HUES6 (cell line): Measurements from ENCODE around the gene NKAIN2.

ENCODE experiments used
- H3K27ac ChIP-seq: 2 replicates; pipeline ENCODE4 v1.7.0; 2013; ENCODE audit warnings: low read depth, mild to moderate bottlenecking, low read length, inconsistent platforms
- H3K27me3 ChIP-seq: 2 replicates; pipeline ENCODE4 v1.6.1; 2013; ENCODE audit warnings: low read length; ENCODE audit not compliant: control insufficient read depth, insufficient read depth
- H3K36me3 ChIP-seq: 2 replicates; pipeline ENCODE4 v1.6.1; 2013; ENCODE audit warnings: low read length; ENCODE audit not compliant: control insufficient read depth, insufficient read depth
- H3K4me1 ChIP-seq: 2 replicates; pipeline ENCODE4 v1.6.1; 2013; ENCODE audit warnings: low read length; ENCODE audit not compliant: control insufficient read depth, insufficient read depth
- H3K4me3 ChIP-seq: 2 replicates; pipeline ENCODE4 v1.5.1; 2013; ENCODE audit warnings: low read depth, low read length
- H3K9ac ChIP-seq: one replicate; pipeline ENCODE4 v1.6.1; 2013; ENCODE audit warnings: mild to moderate bottlenecking, low read length
- H3K9me3 ChIP-seq: 2 replicates; pipeline ENCODE4 v1.6.1; 2013; ENCODE audit warnings: low read depth, low read length; ENCODE audit not compliant: control insufficient read depth, insufficient read depth

The NKAIN2 gene

GRCh38 chr6:124076336-124077048 lies 272.8 kb downstream of the NKAIN2 start:
- H3K36me3 ChIP-seq: no peaks in the 10 kb centered on the region
- H3K4me1 ChIP-seq: peaks cover 18% of the 10 kb centered on the region
- no peak overlapping the region for H3K9ac ChIP-seq
- no peak overlapping the region for H3K4me3 ChIP-seq
- H3K9me3 ChIP-seq: no peaks in the 10 kb centered on the region
- H3K27ac ChIP-seq: no peak overlapping the region
- H3K27me3 ChIP-seq: no peaks in the 10 kb centered on the region

GRCh38 chr6:124078169-124078568 lies 274.5 kb downstream of the NKAIN2 start:
- H3K27ac ChIP-seq: no peak overlapping the region
- no peaks in the 10 kb centered on the region for H3K36me3 ChIP-seq
- peaks cover 14% of the 10 kb centered on the region for H3K4me1 ChIP-seq
- no peak overlapping the region for H3K9ac ChIP-seq
- no peak overlapping the region for H3K4me3 ChIP-seq
- H3K9me3 ChIP-seq: no peaks in the 10 kb centered on the region
- H3K27me3 ChIP-seq: no peaks in the 10 kb centered on the region

GRCh38 chr6:124080483-124080882 lies 276.8 kb downstream of the NKAIN2 start:
- Histone ChIP-seq H3K27me3 (no peaks in the 10 kb centered on the region), H3K27ac (no peak overlapping the region), H3K4me3 (no peak overlapping the region), H3K9me3 (no peaks in the 10 kb centered on the region), H3K4me1 (no peaks in the 10 kb centered on the region), H3K9ac (no peak overlapping the region), H3K36me3 (no peaks in the 10 kb centered on the region)

GRCh38 chr6:124090491-124090890 lies 286.8 kb downstream of the NKAIN2 start:
- Histone ChIP-seq H3K27ac (no peak overlapping the region), H3K9me3 (no peaks in the 10 kb centered on the region), H3K36me3 (no peaks in the 10 kb centered on the region), H3K27me3 (no peaks in the 10 kb centered on the region), H3K4me1 (no peaks in the 10 kb centered on the region), H3K4me3 (no peak overlapping the region), H3K9ac (no peak overlapping the region)

GRCh38 chr6:124099520-124099919 lies 295.9 kb downstream of the NKAIN2 start:
- H3K27me3 ChIP-seq: no peaks in the 10 kb centered on the region
- no peaks in the 10 kb centered on the region for H3K9me3 ChIP-seq
- H3K4me3 ChIP-seq: no peak overlapping the region
- H3K9ac ChIP-seq: no peak overlapping the region
- no peaks in the 10 kb centered on the region for H3K36me3 ChIP-seq
- no peak overlapping the region for H3K27ac ChIP-seq
- peaks cover 5% of the 10 kb centered on the region; the same call in 1 of the 2 replicates for H3K4me1 ChIP-seq

GRCh38 chr6:124110514-124110913 lies 306.8 kb downstream of the NKAIN2 start:
- no peaks in the 10 kb centered on the region for H3K9me3 ChIP-seq
- no peak overlapping the region for H3K4me3 ChIP-seq
- H3K9ac ChIP-seq: no peak overlapping the region
- H3K27ac ChIP-seq: no peak overlapping the region
- no peaks in the 10 kb centered on the region for H3K4me1 ChIP-seq
- no peaks in the 10 kb centered on the region for H3K36me3 ChIP-seq
- no peaks in the 10 kb centered on the region for H3K27me3 ChIP-seq

GRCh38 chr6:124119596-124119995 lies 315.9 kb downstream of the NKAIN2 start:
- H3K27ac ChIP-seq: no peak overlapping the region
- no peaks in the 10 kb centered on the region for H3K4me1 ChIP-seq
- H3K9ac ChIP-seq: no peak overlapping the region
- H3K9me3 ChIP-seq: no peaks in the 10 kb centered on the region
- H3K4me3 ChIP-seq: no peak overlapping the region
- no peaks in the 10 kb centered on the region for H3K36me3 ChIP-seq
- no peaks in the 10 kb centered on the region for H3K27me3 ChIP-seq

GRCh38 chr6:124123617-124124209 lies 320.0 kb downstream of the NKAIN2 start:
- Histone ChIP-seq H3K4me1 (no peaks in the 10 kb centered on the region), H3K27me3 (no peaks in the 10 kb centered on the region), H3K9ac (no peak overlapping the region), H3K4me3 (no peak overlapping the region), H3K36me3 (no peaks in the 10 kb centered on the region), H3K9me3 (no peaks in the 10 kb centered on the region), H3K27ac (no peak overlapping the region)

GRCh38 chr6:124131259-124131658 lies 327.6 kb downstream of the NKAIN2 start:
- Histone ChIP-seq H3K4me3 (no peak overlapping the region), H3K9ac (no peak overlapping the region), H3K27ac (no peak overlapping the region), H3K4me1 (no peaks in the 10 kb centered on the region), H3K9me3 (no peaks in the 10 kb centered on the region), H3K36me3 (no peaks in the 10 kb centered on the region), H3K27me3 (no peaks in the 10 kb centered on the region)

GRCh38 chr6:124131779-124132178 lies 328.1 kb downstream of the NKAIN2 start:
- Histone ChIP-seq H3K27me3 (no peaks in the 10 kb centered on the region), H3K4me1 (no peaks in the 10 kb centered on the region), H3K4me3 (no peak overlapping the region), H3K36me3 (no peaks in the 10 kb centered on the region), H3K9me3 (no peaks in the 10 kb centered on the region), H3K27ac (no peak overlapping the region), H3K9ac (no peak overlapping the region)

- H3K27me3 ChIP-seq: no peaks in the 10 kb centered on the region
- H3K9me3 ChIP-seq: no peaks in the 10 kb centered on the region
- no peak overlapping the region for H3K27ac ChIP-seq
- H3K36me3 ChIP-seq: no peaks in the 10 kb centered on the region
- no peaks in the 10 kb centered on the region for H3K4me1 ChIP-seq
- H3K9ac ChIP-seq: no peak overlapping the region
- H3K4me3 ChIP-seq: no peak overlapping the region
These were observed 328.6 kb downstream of the NKAIN2 start for GRCh38 chr6:124132256-124132655.
